PFSK-1 (cell line): ENCODE data around the gene SLC2A13.

ENCODE experiments used
- FOXP2 ChIP-seq: optimal IDR thresholded peaks from 2 replicates; pipeline ENCODE3; 2011; ENCODE audit warnings: borderline replicate concordance, control low read depth, inconsistent platforms; ENCODE audit not compliant: insufficient read depth; ENCODE audit errors: extremely low read length, extremely low read depth
- POLR2AphosphoS5 ChIP-seq: IDR thresholded peaks from 2 replicates; pipeline ENCODE4 v1.6.1; 2012; ENCODE audit warnings: low read depth, mild to moderate bottlenecking, control low read depth, low read length, moderate library complexity
- REST ChIP-seq, 2 experiments: IDR thresholded peaks; 2 replicates each; pipeline versions ENCODE4 v1.6.1 to v1.8.0; 2011 to 2012; ENCODE audit warnings: low read depth in 2 of 2, low read length in 2 of 2, control low read depth in 1 of 2, inconsistent platforms in 1 of 2, mild to moderate bottlenecking in 1 of 2, moderate library complexity in 1 of 2; ENCODE audit not compliant: insufficient read depth in 1 of 2
- SIN3A ChIP-seq: IDR thresholded peaks from 2 replicates; pipeline ENCODE4 v1.6.1; 2012; ENCODE audit warnings: mild to moderate bottlenecking, low read length, moderate library complexity, borderline replicate concordance; ENCODE audit not compliant: insufficient read depth
- TAF1 ChIP-seq: IDR thresholded peaks from 2 replicates; pipeline ENCODE4 v1.6.1; 2012; ENCODE audit warnings: low read length, control low read depth, borderline replicate concordance; ENCODE audit not compliant: insufficient read depth

The SLC2A13 gene

DNA sequence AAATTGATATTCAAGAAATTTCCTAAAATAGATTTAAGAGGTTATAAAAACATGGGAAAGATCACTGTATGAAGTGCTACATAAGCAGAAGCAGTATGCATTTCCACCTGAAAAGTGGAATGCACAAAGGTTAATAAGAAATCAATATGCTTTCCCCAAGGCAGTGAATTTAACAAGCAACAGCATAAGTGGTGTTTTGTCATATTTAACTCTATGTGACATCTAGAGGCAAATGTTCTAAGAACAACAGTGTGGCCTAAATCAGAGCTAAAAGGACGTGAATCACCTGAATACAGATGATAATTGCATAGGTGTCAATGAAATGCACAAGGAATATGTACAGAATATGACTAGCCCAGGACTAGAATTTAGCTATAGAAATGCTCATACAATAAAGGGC lies 49.5 kb downstream of the SLC2A13 start:
- TF ChIP-seq REST (IDR thresholded peaks at IDR 0.05; ENCODE audit: insufficient read depth in 1 of 2, low read depth in 2 of 2, low read length in 2 of 2) = no peak

DNA sequence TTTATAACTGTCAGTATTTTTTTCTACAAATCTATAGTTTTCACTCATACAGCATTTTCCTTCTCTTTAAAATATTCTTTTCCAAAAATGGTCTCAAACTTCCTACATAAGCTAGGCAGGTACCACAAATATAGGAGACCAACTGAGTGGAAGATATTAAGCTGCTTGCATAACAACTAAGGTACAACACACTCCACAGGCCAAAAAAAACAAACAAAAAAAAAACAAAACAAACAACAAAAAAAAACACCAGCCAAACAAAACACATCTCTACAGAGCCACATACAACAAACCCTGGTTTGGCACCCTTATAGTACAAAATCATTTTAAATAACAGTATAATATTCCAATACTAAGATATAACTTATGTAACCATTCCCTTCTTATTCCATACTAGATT lies 50.1 kb downstream of the SLC2A13 start:
- TF ChIP-seq REST (IDR thresholded peaks at IDR 0.05; ENCODE audit: insufficient read depth in 1 of 2, low read depth in 2 of 2, low read length in 2 of 2) = no peak
- TF ChIP-seq FOXP2 = no peak
- no peak for TF ChIP-seq TAF1
- no peak for TF ChIP-seq SIN3A
- TF ChIP-seq POLR2AphosphoS5 = no peak

- TF ChIP-seq POLR2AphosphoS5 (no peak), FOXP2 (no peak), REST (IDR thresholded peaks at IDR 0.05; ENCODE audit: insufficient read depth in 1 of 2, low read depth in 2 of 2, low read length in 2 of 2) (no peak), TAF1 (no peak), SIN3A (no peak)
Observed at GRCh38 chr12:40055228-40055579, 50.7 kb downstream of the SLC2A13 start.

DNA sequence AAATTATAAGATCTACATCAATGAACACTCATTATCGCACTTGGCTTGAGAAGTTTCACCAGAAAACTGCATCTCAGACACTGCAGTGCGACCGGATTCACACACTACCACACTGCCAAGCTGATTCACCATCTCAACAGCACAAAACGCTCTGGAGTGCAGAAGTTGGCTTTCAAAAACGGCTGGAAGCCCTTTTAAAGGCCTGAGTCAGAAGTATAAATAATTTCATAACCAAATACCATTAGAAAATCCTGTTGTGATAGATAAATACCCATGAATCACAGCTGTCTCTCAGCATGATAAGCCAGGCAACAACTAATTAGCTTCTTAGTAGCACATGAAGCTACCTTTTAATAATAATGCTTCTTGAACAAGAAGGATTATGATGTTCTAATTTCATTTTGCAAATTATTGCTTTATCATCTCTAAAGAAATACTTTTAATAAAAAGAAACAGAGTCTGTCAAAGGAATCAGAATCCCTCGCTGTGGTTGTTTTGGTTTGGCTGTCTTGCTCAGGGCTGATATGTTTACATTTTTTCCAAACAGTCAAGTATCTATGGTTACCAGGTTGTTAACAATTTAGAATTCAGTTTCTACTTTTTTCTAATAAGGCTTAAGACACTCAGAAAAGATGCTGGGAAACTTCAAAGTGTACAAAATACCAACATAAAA lies 51.2 kb downstream of the SLC2A13 start:
- no peak for TF ChIP-seq REST (IDR thresholded peaks at IDR 0.05; ENCODE audit: insufficient read depth in 1 of 2, low read depth in 2 of 2, low read length in 2 of 2)
- TF ChIP-seq FOXP2 = no peak
- no peak for TF ChIP-seq POLR2AphosphoS5
- TF ChIP-seq TAF1 = no peak
- TF ChIP-seq SIN3A = no peak

- TF ChIP-seq POLR2AphosphoS5 = no peak
- no peak for TF ChIP-seq TAF1
- TF ChIP-seq SIN3A = no peak
- TF ChIP-seq REST (IDR thresholded peaks at IDR 0.05; ENCODE audit: insufficient read depth in 1 of 2, low read depth in 2 of 2, low read length in 2 of 2) = no peak
- no peak for TF ChIP-seq FOXP2
Observed at GRCh38 chr12:40049268-40049667, 56.6 kb downstream of the SLC2A13 start.
